ENCODE measurements around the gene WDR33.

Gene WDR33

GRCh38 chr2:127721978-127722355, 89.0 kb downstream of the WDR33 start:
- DNase-seq (ENCODE audit: low spot score), result no peak
- TF ChIP-seq CTCF (IDR thresholded peaks at IDR 0.05; ENCODE audit: extremely low read depth, missing control alignments), result no peak

GRCh38 chr2:127721311-127721977, 89.5 kb downstream of the WDR33 start:
- TF ChIP-seq CTCF (IDR thresholded peaks at IDR 0.05; ENCODE audit: extremely low read depth, missing control alignments), result no peak
- DNase-seq (ENCODE audit: low spot score), result no peak

- TF ChIP-seq CTCF (IDR thresholded peaks at IDR 0.05; ENCODE audit: extremely low read depth, missing control alignments), result no peak
- DNase-seq (ENCODE audit: low spot score), result no peak
Measured at GRCh38 chr2:127719301-127720218, 91.4 kb downstream of the WDR33 start.

GRCh38 chr2:127718271-127718670, 92.7 kb downstream of the WDR33 start:
- TF ChIP-seq CTCF (IDR thresholded peaks at IDR 0.05; ENCODE audit: extremely low read depth, missing control alignments), result no peak
- DNase-seq (ENCODE audit: low spot score), result no peak

- no peak for TF ChIP-seq CTCF (IDR thresholded peaks at IDR 0.05; ENCODE audit: extremely low read depth, missing control alignments)
- DNase-seq (ENCODE audit: low spot score), result no peak
Measured at GRCh38 chr2:127715778-127716449, 95.1 kb downstream of the WDR33 start.

GRCh38 chr2:127713562-127713961, 97.4 kb downstream of the WDR33 start:
- no peak for TF ChIP-seq CTCF (IDR thresholded peaks at IDR 0.05; ENCODE audit: extremely low read depth, missing control alignments)
- DNase-seq (ENCODE audit: low spot score), result no peak

- DNase-seq (ENCODE audit: low spot score), result no peak
- no peak for TF ChIP-seq CTCF (IDR thresholded peaks at IDR 0.05; ENCODE audit: extremely low read depth, missing control alignments)
Measured at GRCh38 chr2:127712999-127713398, 98.0 kb downstream of the WDR33 start.
